ENCODE measurements around the gene SUN2. TPM values are rescaled to one million over a fixed set of nuclear protein-coding genes. Genes with fewer than 3 reads are reported as not detected.

Gene SUN2
- total RNA-seq, 1 experiment from 2014 or later: 55.5 TPM

DNA sequence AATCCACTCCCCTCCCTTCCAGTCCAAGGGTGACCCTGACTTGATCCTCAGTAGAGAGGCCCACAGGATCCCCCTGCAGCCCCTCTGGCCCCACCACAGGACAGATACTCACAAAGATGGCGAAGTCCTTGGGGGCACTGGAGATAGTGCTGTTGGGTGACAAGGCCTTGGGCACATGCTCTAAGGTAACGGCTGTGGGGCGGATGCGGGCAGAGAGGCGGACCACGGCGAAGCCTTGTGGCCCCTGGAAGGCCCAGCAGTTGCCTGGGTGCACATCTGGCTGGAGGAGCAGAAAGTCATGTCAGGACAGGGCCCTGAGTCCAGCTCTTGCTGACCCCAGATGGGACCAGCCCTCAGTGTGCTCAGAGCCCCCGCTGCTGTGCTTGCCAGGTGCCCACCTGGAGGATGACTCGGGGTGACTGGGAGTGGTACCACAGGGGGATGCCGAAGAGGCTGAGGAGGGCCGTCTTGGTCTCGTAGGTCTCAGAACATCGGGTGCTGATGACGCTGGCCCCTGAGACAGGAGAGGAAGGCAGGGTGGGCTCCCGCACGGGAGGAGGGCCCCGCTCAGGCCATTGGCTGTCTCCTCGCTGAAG, 17.2 kb downstream of the SUN2 start:
- no peak for ATAC-seq
- Histone ChIP-seq H3K27me3 (ENCODE audit: low read length) (no peaks in the 10 kb centered on the region), H3K9me2 (replicated peaks; ENCODE audit: low read length) (no peaks in the 10 kb centered on the region), H3K4me1 (ENCODE audit: insufficient read depth, low read length) (peaks cover 6% of the 10 kb centered on the region; the same call in 1 of the 2 replicates), H3K27ac (ENCODE audit: low read length) (no peak overlapping the region), H3K4me3 (ENCODE audit: low read length) (no peak overlapping the region), H2AFZ (ENCODE audit: low read length) (no peak overlapping the region), H3K4me2 (ENCODE audit: low read length) (no peak overlapping the region), H3K9ac (ENCODE audit: low read length) (no peak overlapping the region), H3K36me3 (ENCODE audit: low read depth, low read length) (peaks cover 14% of the 10 kb centered on the region; the same call in 1 of the 2 replicates), H3K9me3 (ENCODE audit: low read length) (no peaks in the 10 kb centered on the region), H3F3A (ENCODE audit: low read length, unreplicated experiment) (no peaks in the 10 kb centered on the region), H3K79me2 (ENCODE audit: low read length) (no peaks in the 10 kb centered on the region), H4K20me1 (ENCODE audit: low read length) (no peaks in the 10 kb centered on the region)
- BruUV-seq (replicated peaks): no TSS peak
- ChIA-PET POLR2A (ENCODE audit: unreplicated experiment) (no interaction called here), CTCF (no interaction called here)
- no peak for TF ChIP-seq EZH2phosphoT487 (IDR thresholded peaks at IDR 0.05; ENCODE audit: borderline replicate concordance, low read length)
- TF ChIP-seq, protein P1, sequence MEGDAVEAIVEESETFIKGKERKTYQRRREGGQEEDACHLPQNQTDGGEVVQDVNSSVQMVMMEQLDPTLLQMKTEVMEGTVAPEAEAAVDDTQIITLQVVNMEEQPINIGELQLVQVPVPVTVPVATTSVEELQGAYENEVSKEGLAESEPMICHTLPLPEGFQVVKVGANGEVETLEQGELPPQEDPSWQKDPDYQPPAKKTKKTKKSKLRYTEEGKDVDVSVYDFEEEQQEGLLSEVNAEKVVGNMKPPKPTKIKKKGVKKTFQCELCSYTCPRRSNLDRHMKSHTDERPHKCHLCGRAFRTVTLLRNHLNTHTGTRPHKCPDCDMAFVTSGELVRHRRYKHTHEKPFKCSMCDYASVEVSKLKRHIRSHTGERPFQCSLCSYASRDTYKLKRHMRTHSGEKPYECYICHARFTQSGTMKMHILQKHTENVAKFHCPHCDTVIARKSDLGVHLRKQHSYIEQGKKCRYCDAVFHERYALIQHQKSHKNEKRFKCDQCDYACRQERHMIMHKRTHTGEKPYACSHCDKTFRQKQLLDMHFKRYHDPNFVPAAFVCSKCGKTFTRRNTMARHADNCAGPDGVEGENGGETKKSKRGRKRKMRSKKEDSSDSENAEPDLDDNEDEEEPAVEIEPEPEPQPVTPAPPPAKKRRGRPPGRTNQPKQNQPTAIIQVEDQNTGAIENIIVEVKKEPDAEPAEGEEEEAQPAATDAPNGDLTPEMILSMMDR (conservative IDR thresholded peaks at IDR 0.05; ENCODE audit: low read depth, low read length): no peak
- intact Hi-C loops (cut with micrococcal nuclease): no loop called here
- no peak for DNase-seq

- H3K27ac ChIP-seq (ENCODE audit: low read length): peak overlapping the region; percentile 25; the same call in 1 of the 2 replicates
- no TSS peak for BruUV-seq (replicated peaks)
- no peaks in the 10 kb centered on the region for H4K20me1 ChIP-seq (ENCODE audit: low read length)
- peaks cover 6% of the 10 kb centered on the region; the same call in 1 of the 2 replicates for H3K4me1 ChIP-seq (ENCODE audit: insufficient read depth, low read length)
- peak; percentile 47 for DNase-seq
- intact Hi-C loops (cut with micrococcal nuclease): no loop called here
- H3K9me2 ChIP-seq (replicated peaks; ENCODE audit: low read length): no peaks in the 10 kb centered on the region
- H3K79me2 ChIP-seq (ENCODE audit: low read length): no peaks in the 10 kb centered on the region
- H3F3A ChIP-seq (ENCODE audit: low read length, unreplicated experiment): no peaks in the 10 kb centered on the region
- peaks cover 14% of the 10 kb centered on the region for H3K36me3 ChIP-seq (ENCODE audit: low read depth, low read length)
- ChIA-PET POLR2A (ENCODE audit: unreplicated experiment) (no interaction called here), CTCF (no interaction called here)
- H3K4me2 ChIP-seq (ENCODE audit: low read length): no peak overlapping the region
- no peak overlapping the region for H2AFZ ChIP-seq (ENCODE audit: low read length)
- H3K27me3 ChIP-seq (ENCODE audit: low read length): no peaks in the 10 kb centered on the region
- H3K9me3 ChIP-seq (ENCODE audit: low read length): no peaks in the 10 kb centered on the region
- TF ChIP-seq, protein P1 (conservative IDR thresholded peaks at IDR 0.05; ENCODE audit: low read depth, low read length): no peak
- TF ChIP-seq EZH2phosphoT487 (IDR thresholded peaks at IDR 0.05; ENCODE audit: borderline replicate concordance, low read length) (no peak), EZH2 (IDR thresholded peaks at IDR 0.05; ENCODE audit: low read length, unreplicated experiment) (no peak)
- no peak overlapping the region for H3K9ac ChIP-seq (ENCODE audit: low read length)
- H3K4me3 ChIP-seq (ENCODE audit: low read length): no peak overlapping the region
- ATAC-seq: peak; percentile 48
These were observed 18.3 kb downstream of the SUN2 start for GRCh38 chr22:38737302-38738060.

GRCh38 chr22:38736257-38736570, 19.6 kb downstream of the SUN2 start:
- H3K9me2 ChIP-seq (replicated peaks; ENCODE audit: low read length): no peaks in the 10 kb centered on the region
- H3K27ac ChIP-seq (ENCODE audit: low read length): no peak overlapping the region
- intact Hi-C loops (cut with micrococcal nuclease): no loop called here
- H3K9me3 ChIP-seq (ENCODE audit: low read length): no peaks in the 10 kb centered on the region
- H3K79me2 ChIP-seq (ENCODE audit: low read length): no peaks in the 10 kb centered on the region
- H3K4me1 ChIP-seq (ENCODE audit: insufficient read depth, low read length): peaks cover 6% of the 10 kb centered on the region; the same call in 1 of the 2 replicates
- ATAC-seq (no peak), DNase-seq (no peak)
- no peak overlapping the region for H3K9ac ChIP-seq (ENCODE audit: low read length)
- H4K20me1 ChIP-seq (ENCODE audit: low read length): no peaks in the 10 kb centered on the region
- no peaks in the 10 kb centered on the region for H3F3A ChIP-seq (ENCODE audit: low read length, unreplicated experiment)
- no TSS peak for BruUV-seq (replicated peaks)
- peaks cover 14% of the 10 kb centered on the region for H3K36me3 ChIP-seq (ENCODE audit: low read depth, low read length)
- no peak overlapping the region for H3K4me2 ChIP-seq (ENCODE audit: low read length)
- ChIA-PET POLR2A (ENCODE audit: unreplicated experiment) (no interaction called here), CTCF (no interaction called here)
- H2AFZ ChIP-seq (ENCODE audit: low read length): no peak overlapping the region
- TF ChIP-seq EZH2 (IDR thresholded peaks at IDR 0.05; ENCODE audit: low read length, unreplicated experiment) (no peak), EZH2phosphoT487 (IDR thresholded peaks at IDR 0.05; ENCODE audit: borderline replicate concordance, low read length) (no peak)
- TF ChIP-seq, protein P1 (conservative IDR thresholded peaks at IDR 0.05; ENCODE audit: low read depth, low read length): no peak
- H3K4me3 ChIP-seq (ENCODE audit: low read length): no peak overlapping the region
- H3K27me3 ChIP-seq (ENCODE audit: low read length): no peaks in the 10 kb centered on the region

Data from PC-3 (cell line).